GM12878 (cell line): Measurements from ENCODE around the gene LONP1. TPM values are rescaled to one million over a fixed set of nuclear protein-coding genes. Genes with fewer than 3 reads are reported as not detected.

Experiments used
- ATAC-seq: fragments of 200-7000 bp; cut with Tn5 transposase; 3 replicates; pipeline ENCODE4 v1.9.1; 2020; ENCODE audit warnings: mild to moderate bottlenecking, moderate library complexity
- Bru-seq: library from RNA; stranded (reverse); fragments of 400-500 nt; gene quantifications from one replicate; lab custom pipeline; 2021; lab: Mats Ljungman, UMichigan
- BruChase-seq, 2 experiments: library from RNA; stranded (reverse); fragments of 400-500 nt; gene quantifications; one replicate each; lab custom pipeline; 2021; lab: Mats Ljungman, UMichigan
- BruUV-seq: library from RNA; stranded (reverse); fragments of 400-500 nt; replicated peaks from 2 replicates; lab custom pipeline; 2021; lab: Mats Ljungman, UMichigan
- CTCF ChIA-PET: fragments of 300-600 bp; sonication (Branson Sonifier 250); formaldehyde crosslinking; extraction: SDS; loops from one replicate; lab custom pipeline; 2021; ENCODE audit warnings: inconsistent platforms; lab: Yijun Ruan, JAX
- POLR2A ChIA-PET: fragments of 350-600 bp; formaldehyde crosslinking; extraction: SDS; loops from one replicate; lab custom pipeline; 2021; ENCODE audit warnings: inconsistent platforms; lab: Charles Lee
- RAD21 ChIA-PET: fragments of 300-600 bp; sonication (Branson Sonifier 250); formaldehyde crosslinking; loops from one replicate; lab custom pipeline; 2023; ENCODE audit warnings: antibody characterized with exemption; ENCODE audit not compliant: unreplicated experiment; lab: Charles Lee
- SMC1A ChIA-PET: fragments of 300-600 bp; sonication (Branson Sonifier 250); formaldehyde crosslinking; loops from one replicate; lab custom pipeline; 2023; ENCODE audit not compliant: unreplicated experiment, uncharacterized antibody; lab: Charles Lee
- DNase-seq: peaks from one replicate; pipeline ENCODE4 v3.0.0-alpha.2; 2011; ENCODE audit warnings: low read depth, low spot score
- FAIRE-seq: peaks from 3 replicates; lab custom pipeline; 2011; peaks lifted over from hg19 to GRCh38; lab: Jason Lieb, UNC
- H2AFZ ChIP-seq: 2 replicates; pipeline ENCODE4 v1.6.0; 2011; ENCODE audit warnings: low read depth, low read length, control low read depth; ENCODE audit not compliant: control insufficient read depth
- H3K27ac ChIP-seq: 2 replicates; pipeline ENCODE4 v1.5.1; 2011; ENCODE audit warnings: control low read depth; ENCODE audit not compliant: control insufficient read depth, insufficient read depth
- H3K27me3 ChIP-seq, 2 experiments: replicated peaks in 1 of 2; 2 replicates each; pipeline versions ENCODE4 v1.6.0 to v1.6.1; 2011; ENCODE audit warnings: low read length in 1 of 2; ENCODE audit not compliant: control insufficient read depth in 2 of 2, insufficient read depth in 2 of 2
- H3K36me3 ChIP-seq, 2 experiments: 2 replicates each; pipeline ENCODE4 v1.5.1; 2011; ENCODE audit warnings: low read length in 1 of 2; ENCODE audit not compliant: control insufficient read depth in 2 of 2, insufficient read depth in 2 of 2
- H3K4me1 ChIP-seq: 2 replicates; pipeline ENCODE4 v1.6.1; 2011; ENCODE audit warnings: mild to moderate bottlenecking, low read length, moderate library complexity, mixed read lengths; ENCODE audit not compliant: control insufficient read depth, insufficient read depth
- H3K4me2 ChIP-seq: 2 replicates; pipeline ENCODE4 v1.6.0; 2011; ENCODE audit warnings: control low read depth; ENCODE audit not compliant: control insufficient read depth, insufficient read depth
- H3K4me3 ChIP-seq: fragments of 200-600 bp; sonication (generic); 2 replicates; pipeline ENCODE4 v1.5.1; 2016
- H3K79me2 ChIP-seq: 2 replicates; pipeline ENCODE4 v1.6.0; 2011; ENCODE audit warnings: low read length; ENCODE audit not compliant: control insufficient read depth, insufficient read depth
- H3K9ac ChIP-seq: 2 replicates; pipeline ENCODE4 v1.8.0; 2011; ENCODE audit warnings: low read length, control low read depth, mixed read lengths; ENCODE audit not compliant: control insufficient read depth, insufficient read depth
- H3K9me3 ChIP-seq: replicated peaks from 3 replicates; pipeline ENCODE4 v1.5.1; 2011; ENCODE audit warnings: mild to moderate bottlenecking, low read length; ENCODE audit not compliant: control insufficient read depth, insufficient read depth
- H4K20me1 ChIP-seq: 2 replicates; pipeline ENCODE4 v1.6.0; 2011; ENCODE audit not compliant: control insufficient read depth, insufficient read depth
- CTCF ChIP-seq, 3 experiments: IDR thresholded peaks in 2 of 3; conservative IDR thresholded peaks in 1 of 3; 2 replicates each; pipeline ENCODE4 v1.5.1; 2011; ENCODE audit warnings: low read depth in 3 of 3, low read length in 3 of 3, mild to moderate bottlenecking in 3 of 3, control low read depth in 2 of 3, moderate library complexity in 2 of 3, inconsistent platforms in 1 of 3, mixed read lengths in 1 of 3; ENCODE audit not compliant: control insufficient read depth in 2 of 3, insufficient read depth in 1 of 3; ENCODE audit errors: extremely low read depth in 1 of 3
- HCFC1 ChIP-seq: fragments of 150-350 bp; IDR thresholded peaks from 2 replicates; pipeline ENCODE4 v1.6.1; 2014; ENCODE audit warnings: low read length
- IRF5 ChIP-seq: fragments of 450-650 bp; IDR thresholded peaks from 2 replicates; pipeline ENCODE4 v1.6.1; 2017; ENCODE audit warnings: borderline replicate concordance
- JUNB ChIP-seq: IDR thresholded peaks from 2 replicates; pipeline ENCODE4 v1.6.1; 2016; ENCODE audit warnings: antibody characterized with exemption, mild to moderate bottlenecking
- MXI1 ChIP-seq: fragments of 150-350 bp; IDR thresholded peaks from 2 replicates; pipeline ENCODE4 v1.6.1; 2011; ENCODE audit warnings: low read depth, mild to moderate bottlenecking, inconsistent platforms, low read length, improper control_type of control experiment
- NFXL1 ChIP-seq: fragments of 450-650 bp; IDR thresholded peaks from 2 replicates; pipeline ENCODE4 v1.6.1; 2017; ENCODE audit warnings: antibody characterized with exemption, mild to moderate bottlenecking, borderline replicate concordance
- NR2C2 ChIP-seq: IDR thresholded peaks from 2 replicates; pipeline ENCODE4 v1.6.1; 2011; ENCODE audit warnings: borderline replicate concordance, low read depth; ENCODE audit not compliant: control insufficient read depth, insufficient read length
- STAT1 ChIP-seq: fragments of 450-650 bp; conservative IDR thresholded peaks from 2 replicates; pipeline ENCODE4 v1.6.1; 2014; ENCODE audit warnings: antibody characterized with exemption, mild to moderate bottlenecking
- TAF1 ChIP-seq: IDR thresholded peaks from 2 replicates; pipeline ENCODE4 v1.6.1; 2011; ENCODE audit warnings: mild to moderate bottlenecking, low read depth, low read length, borderline replicate concordance
- TBL1XR1 ChIP-seq: IDR thresholded peaks from 2 replicates; pipeline ENCODE4 v1.6.1; 2012; ENCODE audit warnings: low read depth, low read length, improper control_type of control experiment
- WGBS: methylation state at CpG from one replicate; pipeline ENCODE4 v1.1.6; 2016; ENCODE audit warnings: low lambda C conversion rate; ENCODE audit not compliant: insufficient replicate concordance, insufficient coverage; ENCODE audit errors: missing lambda C conversion rate; 5-methylcytosine and 5-hydroxymethylcytosine counted together
- in situ Hi-C: fragments of 300-500 bp; cut with MboI; formaldehyde crosslinking; loops from 9 replicates; pipeline ENCODE4 v1.14.3; 2018; ENCODE audit warnings: mixed read lengths
- intact Hi-C: fragments of 100-400 bp; cut with micrococcal nuclease; formaldehyde crosslinking; loops from one replicate; pipeline ENCODE4 v1.14.2; 2022; ENCODE audit not compliant: unreplicated experiment
- long read RNA-seq, 2 experiments: library from polyadenylated mRNA; unstranded; transcript quantifications; one replicate each; pipeline ENCODE4 v2.0.0, GENCODE V29; 2019 to 2020
- polyA minus RNA-seq, 3 experiments: library from RNA; depleted of rRNA, polyadenylated mRNA; stranded (reverse); fragments of >200 nt; gene quantifications; 2 replicates each; pipeline ENCODE4 v1.2.3, GENCODE V29; 2011
- polyA plus RNA-seq, 11 experiments: library from polyadenylated mRNA; depleted of rRNA in 4 of 11; unstranded in 6 of 11; stranded (reverse) in 5 of 11; fragments of >200 nt; fragmentation: Nextera tagmentation in 4 of 11; fragmentation: Illumina TruSeq in 1 of 11; extraction: Ambion mirVana in 4 of 11; extraction: Trizol in 1 of 11; gene quantifications; 1 replicate in 1 of 11; 2 replicates in 10 of 11; pipeline versions ENCODE4 v1.2.1 to v1.2.3, GENCODE V29; 2011 to 2016; ENCODE audit warnings: inconsistent platforms in 2 of 11, missing spikeins in 2 of 11, low read depth in 1 of 11
- total RNA-seq, 4 experiments: library from RNA; depleted of rRNA in 3 of 4; stranded (reverse); fragments of >200 nt in 3 of 4; fragmentation: Illumina TruSeq in 1 of 4; extraction: Trizol in 1 of 4; gene quantifications; 2 replicates each; pipeline versions ENCODE4 v1.2.1 to v1.2.3, GENCODE V29; 2013 to 2021

LONP1 gene, protein sequence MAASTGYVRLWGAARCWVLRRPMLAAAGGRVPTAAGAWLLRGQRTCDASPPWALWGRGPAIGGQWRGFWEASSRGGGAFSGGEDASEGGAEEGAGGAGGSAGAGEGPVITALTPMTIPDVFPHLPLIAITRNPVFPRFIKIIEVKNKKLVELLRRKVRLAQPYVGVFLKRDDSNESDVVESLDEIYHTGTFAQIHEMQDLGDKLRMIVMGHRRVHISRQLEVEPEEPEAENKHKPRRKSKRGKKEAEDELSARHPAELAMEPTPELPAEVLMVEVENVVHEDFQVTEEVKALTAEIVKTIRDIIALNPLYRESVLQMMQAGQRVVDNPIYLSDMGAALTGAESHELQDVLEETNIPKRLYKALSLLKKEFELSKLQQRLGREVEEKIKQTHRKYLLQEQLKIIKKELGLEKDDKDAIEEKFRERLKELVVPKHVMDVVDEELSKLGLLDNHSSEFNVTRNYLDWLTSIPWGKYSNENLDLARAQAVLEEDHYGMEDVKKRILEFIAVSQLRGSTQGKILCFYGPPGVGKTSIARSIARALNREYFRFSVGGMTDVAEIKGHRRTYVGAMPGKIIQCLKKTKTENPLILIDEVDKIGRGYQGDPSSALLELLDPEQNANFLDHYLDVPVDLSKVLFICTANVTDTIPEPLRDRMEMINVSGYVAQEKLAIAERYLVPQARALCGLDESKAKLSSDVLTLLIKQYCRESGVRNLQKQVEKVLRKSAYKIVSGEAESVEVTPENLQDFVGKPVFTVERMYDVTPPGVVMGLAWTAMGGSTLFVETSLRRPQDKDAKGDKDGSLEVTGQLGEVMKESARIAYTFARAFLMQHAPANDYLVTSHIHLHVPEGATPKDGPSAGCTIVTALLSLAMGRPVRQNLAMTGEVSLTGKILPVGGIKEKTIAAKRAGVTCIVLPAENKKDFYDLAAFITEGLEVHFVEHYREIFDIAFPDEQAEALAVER
- total RNA-seq (2013; cell fraction: nucleolus; rRNA removed): 160 and 169 TPM in 2 replicates
- total RNA-seq (2014; rRNA removed): 85.0 and 92.7 TPM in 2 replicates
- 38.6 and 44.0 TPM in 2 replicates for total RNA-seq (2014; rRNA removed; fragmentation: Illumina TruSeq; extraction: Trizol)
- total RNA-seq (2021): 136 and 137 TPM in 2 replicates
- 26.8 TPM for polyA plus RNA-seq (2011; ENCODE audit: low read depth)
- polyA plus RNA-seq (2011; rRNA removed): 31.3 and 51.1 TPM in 2 replicates
- 78.2 and 118 TPM in 2 replicates for polyA plus RNA-seq (2011; cell fraction: cytosol; rRNA removed)
- 211 and 242 TPM in 2 replicates for polyA plus RNA-seq (2011; cell fraction: nucleus; rRNA removed)
- polyA plus RNA-seq (2012): 97.2 and 102 TPM in 2 replicates
- polyA plus RNA-seq (2014; fragmentation: Illumina TruSeq; extraction: Trizol): 8.2 and 35.5 TPM in 2 replicates
- polyA plus RNA-seq (2014; fragmentation: Nextera tagmentation; extraction: Ambion mirVana): 1 to 10 TPM in 1 of 2 experiments, under 1 TPM in 1; 0.61 to 3.2 TPM
- 67.8 and 92.2 TPM in 2 replicates for polyA plus RNA-seq (2014; rRNA removed)
- polyA plus RNA-seq (2016; fragmentation: Nextera tagmentation; extraction: Ambion mirVana): 100 to 1,000 TPM in 1 of 2 experiments, 10 to 100 TPM in 1; 86.5 to 100 TPM
- polyA minus RNA-seq (2011; rRNA and poly(A)+ RNA removed): 44.0 and 83.3 TPM in 2 replicates
- polyA minus RNA-seq (2011; cell fraction: cytosol; rRNA and poly(A)+ RNA removed): 36.6 and 42.2 TPM in 2 replicates
- 33.6 and 49.1 TPM in 2 replicates for polyA minus RNA-seq (2011; cell fraction: nucleus; rRNA and poly(A)+ RNA removed)
- Bru-seq, nascent RNA: percentile 80 among the genes with signal in this experiment
- percentile 86 among the genes with signal in this experiment for BruChase-seq, experiment 1, labeled RNA remaining after a 6-hour chase
- BruChase-seq, experiment 2, labeled RNA remaining after a 2-hour chase: percentile 81 among the genes with signal in this experiment
- long read RNA-seq, experiment 1, partial matches to known transcripts: 11 of 15 reads
- long read RNA-seq, experiment 1, other reads (novel, unspliced or antisense): 2 of 15 reads
- long read RNA-seq, experiment 2, partial matches to known transcripts: 4 of 7 reads
- long read RNA-seq, experiment 2, other reads (novel, unspliced or antisense): 0 of 7 reads

- H3K27ac ChIP-seq: peak within 1 kb of the TSS; percentile 91
- RAD21 ChIA-PET: interaction anchor here (1.2 to 1.8 kb wide), 3 partner anchors 30 to 140 kb away, joined by 3 to 7 read pairs (median 5); partner anchors contain the start of gene RPL36
- H2AFZ ChIP-seq: peak within 1 kb of the TSS; percentile 100
- BruUV-seq: no TSS peak
- peak within 1 kb of the TSS; percentile 77 for H3K4me2 ChIP-seq
- no peaks in the 10 kb centered on the region for H3K27me3 ChIP-seq
- H3K4me1 ChIP-seq: peaks cover 4% of the 10 kb centered on the region
- H4K20me1 ChIP-seq: 0 out of 2 replicates have a peak, but pooled peaks cover 3% of the 10 kb centered on the region
- DNase-seq (peak; percentile 95), FAIRE-seq (peak; percentile 61), ATAC-seq (peak; percentile 94)
- peak within 1 kb of the TSS; percentile 98 for H3K4me3 ChIP-seq
- intact Hi-C loops (loop anchor here (1.0 to 2.0 kb wide), 2 partner anchors 29 to 70 kb away; partner anchors contain the start of gene RPL36), in situ Hi-C loops (no loop called here)
- WGBS: 1% methylated on average over 88 of the region's 90 CpGs
- H3K9ac ChIP-seq: peak within 1 kb of the TSS; percentile 98
- CTCF ChIA-PET: interaction anchor here (0.6 to 6.7 kb wide), 8 partner anchors 30 to 561 kb away, joined by 3 to 74 read pairs (median 4); partner anchors contain the start of genes DUS3L, RPL36, SAFB and SAFB2
- SMC1A ChIA-PET: interaction anchor here (1.4 kb wide), 1 partner anchor 34 kb away, joined by 5 read pairs; no protein-coding TSS in a partner anchor
- POLR2A ChIA-PET: interaction anchor here (0.7 to 1.7 kb wide), 6 partner anchors 31 to 184 kb away, joined by 3 to 14 read pairs (median 4); partner anchors contain the start of genes NDUFA11, RPL36, SAFB2 and VMAC
- H3K79me2 ChIP-seq: peaks cover 42% of the 10 kb centered on the region
- H3K9me3 ChIP-seq: no peaks in the 10 kb centered on the region
- peaks cover 0 to 7% of the 10 kb centered on the region in 2 experiments; a peak in 1 of 4 replicates for H3K36me3 ChIP-seq
- TF ChIP-seq TAF1 (peak; percentile 86), NR2C2 (no peak), CTCF (IDR thresholded peaks at IDR 0.05 in 2 of 3, conservative IDR thresholded peaks at IDR 0.05 in 1 of 3; ENCODE audit: control insufficient read depth in 2 of 3, extremely low read depth in 1 of 3, insufficient read depth in 1 of 3, low read depth in 3 of 3, low read length in 3 of 3) (peak; percentile 96 to 99 (median 97)), HCFC1 (peak; percentile 75), JUNB (no peak), NFXL1 (no peak), STAT1 (0 out of 2 replicates have a peak, but pooled peaks have one; percentile 55), MXI1 (peak; percentile 99), IRF5 (no peak), TBL1XR1 (no peak)
Observed at GRCh38 chr19:5719961-5720790, at the start of gene LONP1, which contains the start of gene CATSPERD. TSS of gene LONP1 (minus strand) at chr19:5720146. CDS start at chr19:5720132, 14 bp downstream. TSS of gene CATSPERD (plus strand) at chr19:5720637. CDS start at chr19:5720738, 101 bp downstream.
